OCI-LY7 (cell line): ENCODE data around the gene SLCO2A1.

Source experiments
- CTCF ChIP-seq: fragments of 200-600 bp; sonication (generic); conservative IDR thresholded peaks from 2 replicates; pipeline ENCODE4 v1.5.1; 2014; ENCODE audit warnings: mild to moderate bottlenecking, antibody characterized with exemption, low read length, moderate library complexity, mixed read lengths
- EZH2phosphoT487 ChIP-seq: fragments of 200-600 bp; sonication (generic); IDR thresholded peaks from 2 replicates; pipeline ENCODE4 v1.6.1; 2018; ENCODE audit warnings: low read depth, borderline replicate concordance, mild to moderate bottlenecking, mixed run types, antibody characterized with exemption, low read length, moderate library complexity, mixed read lengths

- TF ChIP-seq CTCF (no peak), EZH2phosphoT487 (no peak)
Observed at GRCh38 chr3:133956353-133956752, 73.4 kb downstream of the SLCO2A1 start.
